Tibial nerve (tissue), 3 donors: ENCODE data around the gene REN.

Experiments
- CTCF ChIP-seq, 5 experiments: fragments of 200-600 bp in 3 of 5; fragments of 450-650 bp in 2 of 5; sonication (generic) in 3 of 5; IDR thresholded peaks; one replicate each; pipeline ENCODE4 v1.5.1; 2016 to 2019; ENCODE audit warnings: antibody characterized with exemption in 5 of 5, mild to moderate bottlenecking in 3 of 5, moderate library complexity in 2 of 5
- POLR2A ChIP-seq, 2 donors: fragments of 450-650 bp; IDR thresholded peaks; one replicate each; pipeline ENCODE4 v1.6.1; 2017; ENCODE audit warnings: antibody characterized with exemption in 2 of 2, mild to moderate bottlenecking in 2 of 2, moderate library complexity in 2 of 2

- TF ChIP-seq CTCF (IDR thresholded peaks at IDR 0.05): no peak
- TF ChIP-seq POLR2A (IDR thresholded peaks at IDR 0.05): no peak
Observed at GRCh38 chr1:204170494-204171155, 4.5 kb upstream of the REN start.
